Upper lobe of left lung (tissue), 6 donors: ENCODE results near the gene MEG3. TPM values are rescaled to one million over a fixed set of nuclear protein-coding genes. Genes with fewer than 3 reads are reported as not detected.

Experiments
- ATAC-seq, 2 donors: fragments of 200-7000 bp; cut with Tn5 transposase; one replicate each; pipeline ENCODE4 v1.9.1; 2022; ENCODE audit warnings: mild to moderate bottlenecking in 2 of 2, moderate library complexity in 2 of 2; ENCODE audit not compliant: low FRiP score in 2 of 2
- DNase-seq, 2 donors: peaks; one replicate each; pipeline ENCODE4 v3.0.0-alpha.2; 2019 to 2020
- H3K27ac ChIP-seq, 4 donors: fragments of 200-600 bp; sonication (generic); one replicate each; pipeline ENCODE4 v1.5.1; 2016 to 2019
- H3K27me3 ChIP-seq, 4 donors: fragments of 200-600 bp; sonication (generic); one replicate each; pipeline ENCODE4 v1.5.1; 2017 to 2019
- H3K36me3 ChIP-seq, 4 donors: fragments of 200-600 bp; sonication (generic); one replicate each; pipeline ENCODE4 v1.5.1; 2016 to 2019
- H3K4me1 ChIP-seq, 4 donors: fragments of 200-600 bp; sonication (generic); one replicate each; pipeline ENCODE4 v1.5.1; 2018 to 2019
- H3K4me3 ChIP-seq, 4 donors: fragments of 200-600 bp; sonication (generic); one replicate each; pipeline ENCODE4 v1.5.1; 2017 to 2019; ENCODE audit warnings: mild to moderate bottlenecking in 2 of 4, moderate library complexity in 1 of 4
- H3K9me3 ChIP-seq, 4 donors: fragments of 200-600 bp; sonication (generic); one replicate each; pipeline ENCODE4 v1.5.1; 2018 to 2019
- EP300 ChIP-seq, 4 donors: sonication (generic); formaldehyde crosslinking; IDR thresholded peaks; one replicate each; pipeline ENCODE4 v1.5.1; 2017; ENCODE audit warnings: antibody characterized with exemption in 4 of 4, control low read depth in 2 of 4
- POLR2A ChIP-seq, 4 donors: fragments of 450-650 bp; IDR thresholded peaks; one replicate each; pipeline ENCODE4 v1.5.1; 2016 to 2017; ENCODE audit warnings: antibody characterized with exemption in 4 of 4, mild to moderate bottlenecking in 2 of 4
- POLR2AphosphoS5 ChIP-seq, 2 donors: sonication (generic); formaldehyde crosslinking; IDR thresholded peaks; one replicate each; pipeline ENCODE4 v1.5.1; 2017; ENCODE audit warnings: antibody characterized with exemption in 2 of 2
- WGBS, 2 donors: methylation state at CpG; one replicate each; pipeline ENCODE4 v1.1.5; 2017 to 2018; 5-methylcytosine and 5-hydroxymethylcytosine counted together
- total RNA-seq, 6 donors: library from RNA; depleted of rRNA in 4 of 6; stranded (reverse); fragments of >200 nt in 4 of 6; gene quantifications; one replicate each; pipeline versions ENCODE4 v1.1.0 to v1.2.1, GENCODE V29; 2016 to 2021
- TF ChIP-seq, protein P1 (sequence below), 6 experiments: fragments of 450-650 bp in 4 of 6; fragments of 200-600 bp in 2 of 6; sonication (generic) in 2 of 6; IDR thresholded peaks; one replicate each; pipeline ENCODE4 v1.5.1; 2016 to 2019; ENCODE audit warnings: antibody characterized with exemption in 6 of 6
- donor health status: DM: no; HTN: no; CAD: no; lungs with moderate emphysema.
- donor health status: DM: no; HTN: yes; CAD: no; lungs with severe emphysema.

MEG3 gene
- total RNA-seq, 6 donors from 2014 or later = 3.9 to 39.8 (median 17.5) TPM

DNA sequence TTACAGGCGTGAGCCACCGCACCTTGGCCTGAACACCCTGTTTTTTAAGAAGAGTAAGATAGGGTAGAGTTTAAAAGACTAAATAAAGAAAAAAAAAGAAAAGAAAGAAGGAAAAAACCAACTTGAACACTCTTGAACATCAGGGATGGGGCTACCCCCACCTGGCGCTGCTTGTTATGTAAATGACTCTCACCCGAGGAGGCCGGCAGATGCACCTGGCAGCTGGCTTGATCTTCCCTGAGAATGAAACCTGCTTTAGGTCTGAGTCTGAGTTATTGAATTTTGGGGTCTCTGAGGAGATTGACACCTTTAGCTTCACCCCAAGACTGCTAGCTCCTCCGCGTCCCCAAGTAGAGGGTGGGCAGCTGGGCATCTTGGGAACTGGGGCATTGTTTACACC is 15.5 kb upstream of the MEG3 start:
- no peak overlapping the region for H3K27ac ChIP-seq
- H3K27me3 ChIP-seq = no peaks in the 10 kb centered on the region
- ATAC-seq = no peak
- H3K4me3 ChIP-seq = no peak overlapping the region
- no peaks in the 10 kb centered on the region for H3K4me1 ChIP-seq
- H3K36me3 ChIP-seq = no peaks in the 10 kb centered on the region
- no peak for DNase-seq
- peaks cover 0 to 38% (median 10%) of the 10 kb centered on the region in 4 donors for H3K9me3 ChIP-seq
- TF ChIP-seq POLR2A (IDR thresholded peaks at IDR 0.05) (no peak), POLR2AphosphoS5 (IDR thresholded peaks at IDR 0.05) (no peak), EP300 (IDR thresholded peaks at IDR 0.05) (no peak)
- TF ChIP-seq, protein P1, sequence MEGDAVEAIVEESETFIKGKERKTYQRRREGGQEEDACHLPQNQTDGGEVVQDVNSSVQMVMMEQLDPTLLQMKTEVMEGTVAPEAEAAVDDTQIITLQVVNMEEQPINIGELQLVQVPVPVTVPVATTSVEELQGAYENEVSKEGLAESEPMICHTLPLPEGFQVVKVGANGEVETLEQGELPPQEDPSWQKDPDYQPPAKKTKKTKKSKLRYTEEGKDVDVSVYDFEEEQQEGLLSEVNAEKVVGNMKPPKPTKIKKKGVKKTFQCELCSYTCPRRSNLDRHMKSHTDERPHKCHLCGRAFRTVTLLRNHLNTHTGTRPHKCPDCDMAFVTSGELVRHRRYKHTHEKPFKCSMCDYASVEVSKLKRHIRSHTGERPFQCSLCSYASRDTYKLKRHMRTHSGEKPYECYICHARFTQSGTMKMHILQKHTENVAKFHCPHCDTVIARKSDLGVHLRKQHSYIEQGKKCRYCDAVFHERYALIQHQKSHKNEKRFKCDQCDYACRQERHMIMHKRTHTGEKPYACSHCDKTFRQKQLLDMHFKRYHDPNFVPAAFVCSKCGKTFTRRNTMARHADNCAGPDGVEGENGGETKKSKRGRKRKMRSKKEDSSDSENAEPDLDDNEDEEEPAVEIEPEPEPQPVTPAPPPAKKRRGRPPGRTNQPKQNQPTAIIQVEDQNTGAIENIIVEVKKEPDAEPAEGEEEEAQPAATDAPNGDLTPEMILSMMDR (IDR thresholded peaks at IDR 0.05) = no peak
- 70 to 88% methylated on average over 7 of the region's 7 CpGs for WGBS, 2 donors

DNA sequence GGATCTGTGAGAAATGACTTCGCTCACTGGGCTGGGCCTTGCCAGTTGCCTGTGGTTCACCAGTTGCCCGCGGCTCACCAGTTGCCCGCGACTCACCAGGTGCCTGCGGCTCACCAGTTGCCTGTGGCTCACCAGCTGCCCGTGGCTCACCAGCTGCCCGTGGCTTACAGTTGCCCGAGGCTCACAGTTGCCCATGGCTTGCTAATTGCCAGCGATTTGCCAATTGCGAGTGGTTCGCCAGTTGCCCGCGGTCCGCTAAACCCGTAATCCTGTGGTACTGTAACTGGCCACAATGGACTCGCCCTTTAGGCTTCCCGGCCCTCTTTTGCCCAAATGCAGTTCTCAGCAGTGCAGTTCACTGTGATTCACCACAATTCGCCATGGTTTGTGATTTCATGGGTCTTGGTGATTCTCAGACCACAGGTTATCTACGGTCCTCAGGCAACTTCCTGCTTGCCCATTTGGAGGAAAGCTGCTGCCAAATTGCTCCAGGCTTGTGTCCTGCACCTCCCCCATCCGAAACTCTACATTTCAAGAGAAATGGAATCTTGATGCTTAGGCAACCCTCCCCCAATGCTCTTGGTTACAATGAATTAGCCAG is 15.0 kb upstream of the MEG3 start:
- no peaks in the 10 kb centered on the region for H3K36me3 ChIP-seq
- H3K27me3 ChIP-seq = no peaks in the 10 kb centered on the region
- no peaks in the 10 kb centered on the region for H3K4me1 ChIP-seq
- ATAC-seq (no peak), DNase-seq (no peak)
- H3K4me3 ChIP-seq = no peak overlapping the region
- H3K27ac ChIP-seq = no peak overlapping the region
- TF ChIP-seq, protein P1 (IDR thresholded peaks at IDR 0.05) = no peak
- no peak for TF ChIP-seq POLR2AphosphoS5 (IDR thresholded peaks at IDR 0.05)
- no peak for TF ChIP-seq EP300 (IDR thresholded peaks at IDR 0.05)
- TF ChIP-seq POLR2A (IDR thresholded peaks at IDR 0.05) = no peak
- WGBS, 2 donors = 77 to 80% methylated on average over 3 to 21 of the region's 21 CpGs
- H3K9me3 ChIP-seq = peaks cover 0 to 38% (median 10%) of the 10 kb centered on the region in 4 donors

DNA sequence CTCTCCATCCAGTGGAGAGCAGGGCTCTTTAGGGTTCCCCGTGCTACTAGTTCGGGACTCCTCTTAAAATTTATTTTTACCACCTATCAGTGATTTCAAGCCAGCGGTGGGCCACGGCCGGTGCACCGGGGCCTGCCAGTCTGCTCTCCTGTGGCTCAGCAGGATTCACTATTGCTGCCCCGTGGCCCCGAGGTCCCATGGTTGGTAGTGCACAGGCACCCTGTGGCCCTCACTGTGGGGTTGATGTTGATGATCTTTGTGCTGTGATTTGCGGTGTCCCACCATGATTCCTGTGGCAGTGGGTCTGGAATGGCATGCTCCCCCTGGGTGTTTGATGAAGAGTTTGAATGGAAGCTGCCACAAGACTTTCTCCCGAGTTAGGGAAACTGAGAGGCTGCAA is 12.6 kb upstream of the MEG3 start:
- Histone ChIP-seq H3K27me3 (no peaks in the 10 kb centered on the region), H3K36me3 (no peaks in the 10 kb centered on the region), H3K9me3 (peaks cover 0 to 29% (median 8%) of the 10 kb centered on the region in 4 donors), H3K4me3 (no peak overlapping the region), H3K27ac (no peak overlapping the region), H3K4me1 (no peaks in the 10 kb centered on the region)
- WGBS, 2 donors = 91 to 95% methylated on average over 9 to 10 of the region's 10 CpGs
- ATAC-seq (no peak), DNase-seq (no peak)
- TF ChIP-seq, protein P1 (IDR thresholded peaks at IDR 0.05) = no peak

DNA sequence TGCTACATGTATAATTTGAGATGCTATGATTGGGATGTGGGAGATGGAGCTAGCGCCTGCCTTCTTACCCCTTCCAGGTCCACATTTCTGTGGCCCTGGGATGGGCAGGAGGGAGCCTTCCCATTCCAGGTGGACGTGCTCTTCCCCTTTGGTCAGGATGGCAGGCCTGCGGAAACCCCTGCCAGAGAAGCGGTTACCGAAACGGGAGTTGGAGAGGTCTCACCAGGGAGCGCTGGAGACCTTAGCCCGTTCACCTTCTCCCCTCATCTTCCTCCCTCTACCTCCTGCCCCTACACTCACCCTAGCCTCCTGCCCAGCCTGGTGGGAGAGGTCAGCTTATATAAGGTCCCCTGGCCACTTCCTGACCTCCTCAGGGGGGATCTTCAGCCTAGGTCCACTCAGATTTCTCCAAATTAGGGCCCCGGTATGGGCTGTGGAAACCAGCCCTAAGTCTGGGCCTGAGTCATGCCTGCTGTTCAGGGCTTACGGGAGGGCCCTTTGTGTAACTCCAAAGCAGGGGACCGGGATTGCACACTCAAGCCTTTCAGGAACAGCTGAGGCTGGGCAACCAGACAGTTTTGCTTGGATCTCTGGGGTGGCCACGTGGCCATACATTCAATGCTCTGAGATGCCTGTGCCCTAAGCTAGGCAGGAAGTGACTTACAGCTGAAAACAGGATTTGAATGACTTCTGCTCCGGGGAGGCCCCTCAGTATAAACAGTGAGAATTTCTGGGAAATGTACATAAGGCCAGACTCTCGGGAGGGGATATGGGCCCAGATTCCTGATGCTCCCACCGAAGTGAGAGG is 10.2 kb upstream of the MEG3 start:
- Histone ChIP-seq H3K4me1 (no peaks in the 10 kb centered on the region), H3K9me3 (peaks cover 0 to 8% (median 4%) of the 10 kb centered on the region in 4 donors), H3K27ac (no peak overlapping the region), H3K27me3 (no peaks in the 10 kb centered on the region), H3K4me3 (no peak overlapping the region), H3K36me3 (no peaks in the 10 kb centered on the region)
- no peak for ATAC-seq
- no peak for DNase-seq
- TF ChIP-seq POLR2AphosphoS5 (IDR thresholded peaks at IDR 0.05) = no peak
- TF ChIP-seq, protein P1 (IDR thresholded peaks at IDR 0.05) = no peak
- TF ChIP-seq POLR2A (IDR thresholded peaks at IDR 0.05) = no peak
- no peak for TF ChIP-seq EP300 (IDR thresholded peaks at IDR 0.05)
- WGBS, 2 donors = 70 to 75% methylated on average over 11 to 14 of the region's 15 CpGs
